HCT116 (cell line): ENCODE measurements around the gene ZNF670. TPM values are rescaled to one million over a fixed set of nuclear protein-coding genes. Genes with fewer than 3 reads are reported as not detected.

Experiments used
- ATAC-seq: fragments of 200-7000 bp; cut with Tn5 transposase; 2 replicates; pipeline ENCODE4 v1.9.1; 2020; ENCODE audit warnings: mild to moderate bottlenecking, moderate library complexity
- BruUV-seq: library from RNA; stranded (reverse); fragments of 400-500 nt; replicated peaks from 2 replicates; lab custom pipeline; 2021; lab: Mats Ljungman, UMichigan
- CTCF ChIA-PET: fragments of 300-600 bp; sonication (Branson Sonifier 250); formaldehyde crosslinking; loops from one replicate; lab custom pipeline; 2021; ENCODE audit warnings: antibody characterized with exemption; lab: Charles Lee
- POLR2A ChIA-PET: fragments of 300-600, 350-600 bp; sonication (Branson Sonifier 250); formaldehyde crosslinking; loops from one replicate; lab custom pipeline; 2021; ENCODE audit warnings: antibody characterized with exemption; lab: Charles Lee
- RAD21 ChIA-PET, 2 experiments: fragments of 300-600 bp; sonication (Branson Sonifier 250); formaldehyde crosslinking; loops; one replicate each; lab custom pipeline; 2023; ENCODE audit warnings: low total read pairs in 2 of 2; ENCODE audit not compliant: uncharacterized antibody in 2 of 2, unreplicated experiment in 2 of 2, low non-redundant PET in 1 of 2; lab: Charles Lee
- DNase-seq: peaks from one replicate; pipeline ENCODE4 v3.0.0-alpha.2; 2010; ENCODE audit warnings: low read depth, low spot score
- H2AFZ ChIP-seq: fragments of 200-600 bp; shearing (Covaris generic), sonication (generic); 2 replicates; pipeline ENCODE4 v1.6.1; 2017; ENCODE audit warnings: low read depth, mixed run types, mixed read lengths, antibody characterized with exemption, low read length; ENCODE audit not compliant: poor library complexity, severe bottlenecking
- H3K27ac ChIP-seq: 2 replicates; pipeline ENCODE4 v1.5.1; 2012; ENCODE audit warnings: low read depth, low read length
- H3K27me3 ChIP-seq: fragments of 200-600 bp; sonication (generic); 2 replicates; pipeline ENCODE4 v1.6.1; 2016; ENCODE audit warnings: mixed run types, low read length, mixed read lengths; ENCODE audit not compliant: insufficient read depth
- H3K36me3 ChIP-seq, 2 experiments: fragments of 200-500 bp in 1 of 2; fragments of 200-600 bp in 1 of 2; sonication (Bioruptor generic) in 1 of 2; sonication (generic) in 1 of 2; 2 replicates each; pipeline versions ENCODE4 v1.5.1 to v1.6.1; 2014 to 2016; ENCODE audit warnings: low read length in 2 of 2, inconsistent platforms in 1 of 2, mixed read lengths in 1 of 2, mixed run types in 1 of 2; ENCODE audit not compliant: insufficient read depth in 2 of 2, control insufficient read depth in 1 of 2
- H3K4me1 ChIP-seq, 2 experiments: fragments of 200-600 bp in 1 of 2; sonication (generic) in 1 of 2; 2 replicates each; pipeline versions ENCODE4 v1.5.1 to v1.6.1; 2012 to 2017; ENCODE audit warnings: low read length in 2 of 2, inconsistent platforms in 1 of 2, mild to moderate bottlenecking in 1 of 2, mixed read lengths in 1 of 2, mixed run types in 1 of 2, moderate library complexity in 1 of 2; ENCODE audit not compliant: insufficient read depth in 2 of 2, control insufficient read depth in 1 of 2
- H3K4me2 ChIP-seq: fragments of 200-600 bp; sonication (generic); 2 replicates; pipeline ENCODE4 v1.6.1; 2017; ENCODE audit warnings: mixed run types, low read length, mixed read lengths
- H3K4me3 ChIP-seq, 2 experiments: fragments of 200-600 bp in 1 of 2; sonication (generic) in 1 of 2; replicated peaks in 1 of 2; 2 replicates each; pipeline ENCODE4 v1.5.1; 2011 to 2016; ENCODE audit warnings: low read length in 2 of 2, control low read depth in 1 of 2, low read depth in 1 of 2, mild to moderate bottlenecking in 1 of 2, mixed read lengths in 1 of 2, mixed run types in 1 of 2
- H3K79me2 ChIP-seq: fragments of 200-600 bp; sonication (generic); 2 replicates; pipeline ENCODE4 v1.6.1; 2017; ENCODE audit warnings: mild to moderate bottlenecking, mixed run types, low read length, moderate library complexity, mixed read lengths; ENCODE audit not compliant: insufficient read depth
- H3K9ac ChIP-seq: fragments of 200-600 bp; sonication (generic); 2 replicates; pipeline ENCODE4 v1.6.1; 2016; ENCODE audit warnings: low read length, mixed read lengths
- H3K9me2 ChIP-seq: fragments of 200-600 bp; sonication (generic), shearing (Covaris generic); 2 replicates; pipeline ENCODE4 v1.6.1; 2017; ENCODE audit warnings: mixed run types, mild to moderate bottlenecking, moderate library complexity; ENCODE audit not compliant: insufficient read depth
- H3K9me3 ChIP-seq, 2 experiments: fragments of 200-500 bp in 1 of 2; fragments of 200-600 bp in 1 of 2; sonication (Bioruptor generic) in 1 of 2; sonication (generic) in 1 of 2; 2 replicates each; pipeline ENCODE4 v1.6.1; 2014 to 2017; ENCODE audit warnings: low read length in 2 of 2, mixed read lengths in 2 of 2, inconsistent platforms in 1 of 2, low read depth in 1 of 2, mild to moderate bottlenecking in 1 of 2, mixed run types in 1 of 2, moderate library complexity in 1 of 2; ENCODE audit not compliant: control insufficient read depth in 1 of 2, insufficient read depth in 1 of 2
- H4K20me1 ChIP-seq: fragments of 200-600 bp; sonication (generic), shearing (Covaris generic); 2 replicates; pipeline ENCODE4 v1.6.1; 2017; ENCODE audit warnings: mixed run types, mild to moderate bottlenecking, moderate library complexity; ENCODE audit not compliant: insufficient read depth
- CEBPB ChIP-seq: IDR thresholded peaks from 2 replicates; pipeline ENCODE4 v1.6.1; 2012; ENCODE audit warnings: low read depth
- EZH2 ChIP-seq: fragments of 200-600 bp; sonication (generic); IDR thresholded peaks from 2 replicates; pipeline ENCODE4 v1.6.1; 2017; ENCODE audit warnings: antibody characterized with exemption, mixed run types
- FOSL1 ChIP-seq: IDR thresholded peaks from 2 replicates; pipeline ENCODE4 v1.6.1; 2012; ENCODE audit warnings: low read depth
- JUND ChIP-seq: IDR thresholded peaks from 2 replicates; pipeline ENCODE4 v1.6.1; 2012
- POLR2A ChIP-seq: IDR thresholded peaks from 2 replicates; pipeline ENCODE4 v1.7.0; 2011; ENCODE audit warnings: borderline replicate concordance; ENCODE audit not compliant: insufficient read depth, insufficient read length; ENCODE audit errors: extremely low read depth
- RAD21 ChIP-seq: IDR thresholded peaks from 2 replicates; pipeline ENCODE4 v1.6.1; 2012; ENCODE audit warnings: low read depth, mild to moderate bottlenecking
- SIN3A ChIP-seq: IDR thresholded peaks from 2 replicates; pipeline ENCODE4 v1.6.1; 2012; ENCODE audit warnings: low read depth
- TCF7L2 ChIP-seq: IDR thresholded peaks from 2 replicates; pipeline ENCODE4 v1.7.0; 2011; ENCODE audit warnings: borderline replicate concordance, inconsistent platforms; ENCODE audit not compliant: insufficient read depth, insufficient read length; ENCODE audit errors: extremely low read depth
- YY1 ChIP-seq: IDR thresholded peaks from 2 replicates; pipeline ENCODE4 v1.6.1; 2011; ENCODE audit warnings: low read length, low read depth, moderate library complexity, mild to moderate bottlenecking; ENCODE audit not compliant: insufficient replicate concordance; ENCODE audit errors: extremely low read depth
- ZNF274 ChIP-seq: fragments of 200-500 bp; sonication (Bioruptor generic); IDR thresholded peaks from 2 replicates; pipeline ENCODE4 v1.6.1; 2014; ENCODE audit warnings: mild to moderate bottlenecking, low read depth, low read length, inconsistent platforms
- intact Hi-C: fragments of 100-400 bp; cut with micrococcal nuclease; formaldehyde crosslinking; loops from 2 replicates; pipeline ENCODE4 v1.10.0; 2022
- total RNA-seq: library from RNA; stranded (reverse); gene quantifications from one replicate; pipeline ENCODE4 v1.2.1, GENCODE V29; 2021; ENCODE audit not compliant: unreplicated experiment
- TF ChIP-seq, protein P1 (sequence below): IDR thresholded peaks from 2 replicates; pipeline ENCODE4 v1.6.1; 2012
- TF ChIP-seq, protein P2 (sequence below): IDR thresholded peaks from 2 replicates; pipeline ENCODE4 v1.6.1; 2012
- TF ChIP-seq, protein P3 (sequence below): IDR thresholded peaks from 2 replicates; pipeline ENCODE4 v1.6.1; 2012; ENCODE audit warnings: low read depth

ZNF670 gene
- total RNA-seq, 1 experiment from 2014 or later = 6.9 TPM

DNA sequence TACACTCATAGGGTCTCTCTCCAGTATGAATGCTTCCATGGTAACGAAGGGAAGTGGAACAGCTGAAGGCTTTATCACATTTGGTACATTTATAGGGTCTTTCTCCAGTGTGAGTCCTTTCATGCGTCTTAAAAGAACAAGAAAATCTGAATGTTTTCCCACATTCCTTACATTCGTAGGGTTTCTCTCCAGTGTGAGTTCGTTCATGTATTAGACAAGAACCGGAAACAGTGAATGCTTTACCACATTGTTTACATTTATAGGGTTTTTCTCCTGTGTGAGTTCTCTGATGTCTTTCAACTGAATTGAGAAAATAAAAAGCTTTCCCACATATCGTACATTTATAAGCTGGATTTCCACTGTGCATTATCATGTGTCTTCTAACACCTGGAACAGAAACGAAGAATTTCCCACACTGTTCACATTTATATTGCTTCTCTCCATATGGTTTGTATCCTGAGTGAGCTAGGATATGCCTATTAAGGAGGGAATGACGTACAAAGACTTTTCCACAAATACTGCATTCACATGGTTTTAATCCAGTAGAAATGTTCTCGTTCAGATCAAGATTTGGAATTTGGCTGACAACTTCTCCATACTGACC, 22.2 kb upstream of the ZNF670 start:
- CTCF ChIA-PET = no interaction called here
- DNase-seq (no peak), ATAC-seq (no peak)
- H4K20me1 ChIP-seq = no peaks in the 10 kb centered on the region
- no peaks in the 10 kb centered on the region for H3K27me3 ChIP-seq
- no peak overlapping the region for H3K9ac ChIP-seq
- H3K36me3 ChIP-seq = peaks cover 14 to 31% of the 10 kb centered on the region in 2 experiments
- POLR2A ChIA-PET = no interaction called here
- no TSS peak for BruUV-seq
- peaks cover 5 to 10% of the 10 kb centered on the region in 2 experiments; a peak in 2 of 4 replicates for H3K4me1 ChIP-seq
- H3K27ac ChIP-seq = no peak overlapping the region
- H3K4me2 ChIP-seq = no peak overlapping the region
- H3K4me3 ChIP-seq = no peak overlapping the region
- RAD21 ChIA-PET = no interaction called here
- peaks cover 22% of the 10 kb centered on the region for H3K79me2 ChIP-seq
- intact Hi-C loops = no loop called here
- H2AFZ ChIP-seq = no peak overlapping the region
- H3K9me3 ChIP-seq = peaks cover 11 to 26% of the 10 kb centered on the region in 2 experiments; a peak in 2 of 4 replicates
- TF ChIP-seq CEBPB (no peak), ZNF274 (peak; percentile 80)
- TF ChIP-seq, protein P1, sequence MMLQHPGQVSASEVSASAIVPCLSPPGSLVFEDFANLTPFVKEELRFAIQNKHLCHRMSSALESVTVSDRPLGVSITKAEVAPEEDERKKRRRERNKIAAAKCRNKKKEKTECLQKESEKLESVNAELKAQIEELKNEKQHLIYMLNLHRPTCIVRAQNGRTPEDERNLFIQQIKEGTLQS = no peak
- TF ChIP-seq, all 23 proteins: peak for 1
- no peaks in the 10 kb centered on the region for H3K9me2 ChIP-seq

- ATAC-seq (no peak), DNase-seq (no peak)
- H3K9me3 ChIP-seq = peaks cover 10 to 17% of the 10 kb centered on the region in 2 experiments; a peak in 2 of 4 replicates
- no peaks in the 10 kb centered on the region for H4K20me1 ChIP-seq
- H3K9ac ChIP-seq = no peak overlapping the region
- no peaks in the 10 kb centered on the region for H3K4me1 ChIP-seq
- ChIA-PET CTCF (no interaction called here), POLR2A (no interaction called here), RAD21 (no interaction called here)
- H3K27me3 ChIP-seq = no peaks in the 10 kb centered on the region
- H2AFZ ChIP-seq = no peak overlapping the region
- H3K27ac ChIP-seq = no peak overlapping the region
- intact Hi-C loops = no loop called here
- BruUV-seq = no TSS peak
- no peak overlapping the region for H3K4me3 ChIP-seq
- H3K4me2 ChIP-seq = no peak overlapping the region
- peaks cover 13 to 25% of the 10 kb centered on the region in 2 experiments for H3K36me3 ChIP-seq
- H3K79me2 ChIP-seq = peaks cover 3% of the 10 kb centered on the region; the same call in 1 of the 2 replicates
- H3K9me2 ChIP-seq = no peaks in the 10 kb centered on the region
- no peak for TF ChIP-seq ZNF274
- no peak for TF ChIP-seq YY1
- TF ChIP-seq EZH2 = no peak
- no peak for TF ChIP-seq JUND
- no peak for TF ChIP-seq RAD21
- TF ChIP-seq, protein P2, sequence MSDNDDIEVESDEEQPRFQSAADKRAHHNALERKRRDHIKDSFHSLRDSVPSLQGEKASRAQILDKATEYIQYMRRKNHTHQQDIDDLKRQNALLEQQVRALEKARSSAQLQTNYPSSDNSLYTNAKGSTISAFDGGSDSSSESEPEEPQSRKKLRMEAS = no peak
- TF ChIP-seq SIN3A = no peak
- TF ChIP-seq, protein P3, sequence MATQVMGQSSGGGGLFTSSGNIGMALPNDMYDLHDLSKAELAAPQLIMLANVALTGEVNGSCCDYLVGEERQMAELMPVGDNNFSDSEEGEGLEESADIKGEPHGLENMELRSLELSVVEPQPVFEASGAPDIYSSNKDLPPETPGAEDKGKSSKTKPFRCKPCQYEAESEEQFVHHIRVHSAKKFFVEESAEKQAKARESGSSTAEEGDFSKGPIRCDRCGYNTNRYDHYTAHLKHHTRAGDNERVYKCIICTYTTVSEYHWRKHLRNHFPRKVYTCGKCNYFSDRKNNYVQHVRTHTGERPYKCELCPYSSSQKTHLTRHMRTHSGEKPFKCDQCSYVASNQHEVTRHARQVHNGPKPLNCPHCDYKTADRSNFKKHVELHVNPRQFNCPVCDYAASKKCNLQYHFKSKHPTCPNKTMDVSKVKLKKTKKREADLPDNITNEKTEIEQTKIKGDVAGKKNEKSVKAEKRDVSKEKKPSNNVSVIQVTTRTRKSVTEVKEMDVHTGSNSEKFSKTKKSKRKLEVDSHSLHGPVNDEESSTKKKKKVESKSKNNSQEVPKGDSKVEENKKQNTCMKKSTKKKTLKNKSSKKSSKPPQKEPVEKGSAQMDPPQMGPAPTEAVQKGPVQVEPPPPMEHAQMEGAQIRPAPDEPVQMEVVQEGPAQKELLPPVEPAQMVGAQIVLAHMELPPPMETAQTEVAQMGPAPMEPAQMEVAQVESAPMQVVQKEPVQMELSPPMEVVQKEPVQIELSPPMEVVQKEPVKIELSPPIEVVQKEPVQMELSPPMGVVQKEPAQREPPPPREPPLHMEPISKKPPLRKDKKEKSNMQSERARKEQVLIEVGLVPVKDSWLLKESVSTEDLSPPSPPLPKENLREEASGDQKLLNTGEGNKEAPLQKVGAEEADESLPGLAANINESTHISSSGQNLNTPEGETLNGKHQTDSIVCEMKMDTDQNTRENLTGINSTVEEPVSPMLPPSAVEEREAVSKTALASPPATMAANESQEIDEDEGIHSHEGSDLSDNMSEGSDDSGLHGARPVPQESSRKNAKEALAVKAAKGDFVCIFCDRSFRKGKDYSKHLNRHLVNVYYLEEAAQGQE = no peak
- TF ChIP-seq TCF7L2 = no peak
- no peak for TF ChIP-seq FOSL1
- TF ChIP-seq, protein P1 = no peak
- no peak for TF ChIP-seq POLR2A
These were observed 18.3 kb upstream of the ZNF670 start for GRCh38 chr1:247096958-247097357.
